Stimulated activated CD4-positive, alpha-beta T cell treated with anti-CD3 and anti-CD28 coated beads, TNF-alpha, amount 100 ng/mL, for 4 hours (primary cell): Measurements from ENCODE around the gene DNAL1.

Source experiments
- DNase-seq, 3 experiments: peaks; one replicate each; pipeline ENCODE4 v3.0.0-alpha.2; 2020; ENCODE audit warnings: low read depth in 3 of 3

The DNAL1 gene

DNA sequence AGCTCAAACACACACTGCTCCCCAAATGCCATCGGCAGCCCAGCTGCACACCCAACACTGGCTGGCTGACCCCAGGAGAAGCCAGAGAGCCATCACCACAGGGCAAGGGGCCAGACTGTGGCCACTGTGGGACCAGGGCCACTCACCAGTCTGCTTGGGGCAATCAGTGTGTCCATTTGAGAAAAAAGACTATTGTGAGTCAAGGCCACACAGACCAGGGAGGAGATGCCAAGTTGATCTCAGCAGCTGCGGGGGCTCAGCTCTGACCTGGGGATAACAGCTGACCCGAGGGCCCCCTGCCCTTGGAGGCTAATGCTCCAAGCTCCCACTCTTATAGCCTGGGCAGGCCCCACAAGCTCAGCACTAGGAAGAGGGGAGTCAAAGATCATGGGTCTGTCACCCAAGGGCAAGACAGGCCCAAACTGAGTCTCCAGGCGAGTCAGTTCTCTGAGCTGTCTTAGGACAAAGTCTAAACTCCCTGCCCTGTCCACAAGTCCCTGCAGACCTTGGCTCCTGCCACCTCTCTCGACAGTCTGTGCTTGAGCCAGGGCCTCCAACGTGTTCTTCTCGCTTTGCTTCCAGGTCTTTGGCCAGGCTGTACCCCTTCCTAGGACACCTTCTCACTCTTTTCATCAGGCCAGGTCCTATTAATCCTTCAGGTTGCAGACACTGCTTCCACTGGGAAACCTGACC lies 99.5 kb downstream of the DNAL1 start:
- DNase-seq: no peak

DNA sequence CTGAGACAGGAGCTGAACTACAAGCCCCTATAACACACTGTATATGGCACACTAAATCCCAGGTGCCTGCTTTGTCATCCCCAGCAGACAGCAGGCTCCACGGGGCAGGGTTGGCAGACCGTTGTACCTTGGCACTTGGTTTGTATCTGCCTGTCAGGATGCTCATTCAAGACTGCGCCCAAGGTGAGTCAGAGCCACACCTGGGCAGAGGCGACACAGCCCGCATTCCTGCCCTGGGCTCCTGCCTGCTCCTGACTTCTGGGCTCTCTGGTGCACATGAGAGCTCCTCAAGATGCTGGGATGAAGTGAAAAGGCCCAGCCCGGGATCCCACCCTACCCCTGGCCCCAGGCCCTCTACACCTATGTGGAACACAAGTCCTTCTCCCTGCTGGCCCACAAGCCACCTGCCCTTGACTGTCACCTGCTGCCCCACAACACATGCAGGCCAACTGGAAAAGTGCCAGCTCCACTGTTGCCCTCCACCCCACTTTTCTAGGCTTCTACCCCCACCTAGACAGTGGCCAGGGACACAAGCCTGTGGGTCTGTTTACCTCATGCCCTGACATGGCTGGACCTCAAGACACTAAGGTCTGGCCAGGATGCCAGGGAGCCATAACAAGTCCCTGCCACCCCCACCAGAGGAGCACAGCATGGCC lies 100.2 kb downstream of the DNAL1 start:
- no peak for DNase-seq

DNA sequence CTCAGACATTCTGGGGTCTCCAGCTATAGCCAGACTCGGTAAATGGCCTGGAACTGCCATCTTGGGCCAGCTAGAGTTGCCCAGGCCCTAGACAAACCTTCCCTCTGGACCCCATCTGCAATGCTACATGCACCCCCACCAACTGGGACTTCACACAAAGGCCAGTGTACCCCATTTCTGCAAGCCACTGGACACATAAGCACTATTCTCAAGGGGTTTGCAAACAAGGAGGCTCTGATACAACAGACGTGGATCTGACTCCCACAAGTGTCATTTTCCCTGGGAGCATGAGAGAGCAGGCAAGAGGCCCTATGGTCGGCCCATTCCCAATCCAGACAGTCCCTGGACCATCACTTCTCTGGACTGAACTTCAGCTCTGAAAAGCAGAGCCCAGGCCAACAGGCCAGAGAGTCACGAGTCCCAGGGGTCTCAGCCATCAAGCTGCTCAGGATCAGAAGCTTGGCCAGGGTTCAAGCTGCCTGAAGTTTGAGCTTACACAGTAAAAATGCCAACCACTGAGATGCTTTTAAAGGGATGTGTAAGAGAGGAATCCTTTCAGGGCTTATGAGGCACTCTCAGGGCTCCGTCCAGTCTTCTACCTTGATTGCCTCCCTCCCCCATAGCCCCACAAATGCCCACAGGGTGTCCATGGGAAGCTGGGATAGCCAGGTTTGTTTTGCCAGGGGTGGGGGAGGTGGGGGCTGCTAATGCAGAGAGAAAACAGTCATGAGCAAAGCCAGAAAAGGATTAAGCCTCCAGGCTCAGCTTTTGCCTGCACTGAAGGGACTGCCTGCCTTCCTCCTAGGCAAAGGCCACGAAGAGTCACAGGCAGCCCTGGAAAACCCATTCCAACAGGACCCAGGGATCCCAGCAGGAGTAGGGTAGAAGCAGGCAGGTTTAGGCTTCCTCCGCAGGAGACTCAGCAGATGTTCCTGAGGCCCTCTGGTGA lies 101.1 kb downstream of the DNAL1 start:
- DNase-seq: no peak

DNA sequence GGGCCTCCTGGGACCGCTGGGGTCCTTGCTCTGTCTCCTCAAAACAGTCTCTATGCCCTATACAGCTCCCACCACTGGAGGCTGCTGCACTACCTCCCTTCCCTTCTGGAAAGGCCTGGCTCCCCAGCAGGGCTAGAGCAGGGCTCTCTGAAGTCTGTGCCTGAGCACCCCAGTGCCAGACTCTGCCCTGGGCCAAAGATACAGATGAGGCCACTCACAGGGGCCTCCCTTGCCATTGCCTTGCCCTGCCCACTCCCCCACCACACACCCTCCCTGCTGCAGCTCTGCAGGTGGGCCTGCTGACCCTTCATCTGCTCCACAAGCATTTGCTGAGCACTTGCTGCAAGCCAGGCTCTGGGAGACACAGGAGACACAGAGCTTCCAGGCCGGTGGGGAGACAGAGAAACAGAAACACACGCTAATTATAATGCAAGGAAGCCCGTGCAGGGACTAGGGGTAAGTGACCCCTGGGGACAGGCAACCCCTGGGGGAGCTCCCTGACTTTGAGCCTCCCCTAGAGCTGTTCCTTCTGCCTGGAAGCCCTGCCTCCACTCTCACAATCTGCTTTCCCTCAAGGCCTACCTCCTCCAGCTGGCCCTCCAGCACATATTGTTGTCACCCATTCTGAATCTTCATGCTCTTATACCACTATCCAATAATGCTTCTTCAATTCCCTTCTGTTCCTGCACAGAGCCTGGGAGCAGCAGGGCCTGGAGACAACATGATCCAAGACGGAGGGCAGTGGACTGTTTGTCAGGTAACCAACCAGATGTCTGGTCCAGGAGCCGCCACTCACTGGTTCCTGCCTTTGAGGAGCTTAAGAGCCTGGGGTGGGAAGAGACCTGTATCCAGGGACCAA lies 102.0 kb downstream of the DNAL1 start:
- DNase-seq: no peak

DNA sequence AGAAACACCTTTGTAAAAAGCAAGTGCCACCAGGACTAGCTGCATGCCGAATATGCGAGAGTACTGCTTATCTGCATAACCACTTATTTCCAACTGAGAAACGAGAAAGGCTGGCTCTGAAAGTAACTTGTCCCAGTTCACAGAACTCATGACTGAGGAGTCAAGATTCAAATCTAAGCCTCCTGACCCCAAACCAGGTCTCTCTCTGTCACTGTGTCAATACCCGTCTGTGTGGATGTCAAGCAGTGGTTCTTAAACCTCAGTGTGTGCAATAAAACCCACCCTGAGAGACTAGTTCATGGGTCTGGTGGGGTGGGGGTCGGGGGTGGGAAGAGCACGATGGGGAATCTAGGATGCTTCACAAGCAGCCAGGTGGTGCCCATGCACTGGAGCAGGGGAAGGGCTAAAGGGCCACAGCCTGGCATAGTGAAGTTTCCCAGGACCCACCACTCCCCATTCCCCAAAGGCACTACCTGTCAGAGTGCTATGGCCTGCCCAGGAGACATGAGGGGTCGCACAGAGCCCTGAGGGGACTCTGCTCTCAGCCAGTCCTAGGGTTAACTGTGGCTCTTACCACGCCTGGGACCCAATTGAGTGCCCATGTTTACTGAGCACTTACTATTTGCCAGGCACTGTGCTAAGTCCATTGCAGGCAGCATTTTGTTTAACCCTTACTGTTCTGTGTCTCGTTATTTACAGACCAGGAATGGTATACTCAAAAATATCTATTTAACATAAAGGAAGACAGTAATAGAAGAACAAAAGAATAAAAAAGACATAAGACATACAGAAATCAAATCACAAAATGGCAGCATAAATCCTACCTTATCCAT lies 102.8 kb downstream of the DNAL1 start:
- DNase-seq: no peak

DNA sequence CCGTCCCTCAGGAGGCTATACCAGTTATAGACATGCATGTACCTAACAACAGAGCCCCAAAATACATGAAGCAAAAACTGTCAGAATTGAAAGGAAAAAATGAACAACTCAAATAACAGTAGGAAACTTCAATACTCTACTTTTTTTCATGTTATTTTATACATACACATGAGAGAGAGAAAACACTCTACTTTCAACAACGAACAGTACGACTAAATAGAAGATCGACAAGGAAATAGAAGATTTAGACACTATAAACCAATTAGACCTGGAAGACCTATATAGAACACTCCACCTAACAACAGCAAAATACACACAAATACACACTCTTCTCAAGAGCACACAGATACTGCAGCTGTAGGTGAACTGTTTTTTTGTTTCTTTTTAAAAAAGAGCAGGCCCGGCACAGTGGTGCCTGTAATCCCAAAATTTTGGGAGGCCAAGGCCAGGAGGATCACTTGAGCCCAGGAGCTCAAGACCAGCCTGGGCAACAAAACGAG lies 104.1 kb downstream of the DNAL1 start:
- DNase-seq: no peak

DNA sequence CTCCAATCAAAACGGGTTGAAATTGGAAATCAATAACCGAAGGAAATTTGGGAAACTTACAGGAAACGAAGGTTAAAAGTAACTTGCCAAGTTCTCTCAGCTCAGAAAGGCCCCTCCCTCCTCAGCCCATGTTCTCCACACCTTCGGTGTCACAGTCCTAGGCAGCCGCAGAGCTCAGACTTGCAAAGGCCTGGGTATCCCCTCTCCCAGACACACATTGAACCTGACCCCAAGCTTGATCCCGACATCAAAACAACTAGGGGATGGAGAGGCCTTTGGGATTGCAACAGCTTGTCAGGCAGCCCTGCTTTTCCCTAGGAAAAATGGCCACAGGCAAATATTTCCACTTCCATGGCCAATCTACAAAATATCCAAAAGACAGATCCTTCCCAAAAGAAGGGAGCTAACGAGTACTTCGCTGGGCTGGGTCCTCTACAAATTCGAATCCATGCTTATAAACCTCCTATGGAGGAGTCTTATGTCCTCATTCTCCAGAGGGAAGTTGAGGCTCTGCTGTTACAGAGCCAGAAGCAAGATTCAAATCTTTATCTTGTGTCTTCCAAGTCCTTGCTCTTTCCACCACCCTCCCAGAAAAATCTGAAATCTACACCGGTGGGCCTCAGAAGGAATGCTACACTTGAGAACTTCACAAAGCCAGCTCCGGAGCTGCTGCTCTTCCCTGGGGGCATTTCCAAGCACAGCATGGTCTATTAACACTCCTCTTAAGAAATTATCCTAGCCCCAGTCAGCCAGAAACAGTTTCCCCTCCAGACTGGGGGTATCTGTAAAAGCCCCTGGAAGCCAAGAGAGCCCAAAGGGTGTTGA lies 105.1 kb downstream of the DNAL1 start:
- DNase-seq: no peak

DNA sequence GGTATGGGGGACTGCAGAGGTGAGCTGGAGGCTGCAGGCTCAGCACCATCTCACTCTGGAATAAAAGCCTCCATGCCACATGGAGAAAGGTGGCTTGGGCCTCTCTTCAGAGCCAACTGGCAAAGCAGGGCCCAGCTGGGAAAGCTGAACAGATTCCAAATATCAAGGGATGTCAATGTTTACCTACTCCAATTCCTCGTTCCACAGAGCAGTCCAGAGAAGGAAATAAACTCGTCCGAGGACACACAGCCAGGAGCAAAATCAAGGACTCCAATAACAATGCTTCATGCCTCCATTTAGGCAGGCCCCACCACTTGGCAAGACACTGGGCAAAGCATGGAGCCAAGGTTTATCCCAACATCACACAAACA lies 105.7 kb downstream of the DNAL1 start:
- no peak for DNase-seq

DNA sequence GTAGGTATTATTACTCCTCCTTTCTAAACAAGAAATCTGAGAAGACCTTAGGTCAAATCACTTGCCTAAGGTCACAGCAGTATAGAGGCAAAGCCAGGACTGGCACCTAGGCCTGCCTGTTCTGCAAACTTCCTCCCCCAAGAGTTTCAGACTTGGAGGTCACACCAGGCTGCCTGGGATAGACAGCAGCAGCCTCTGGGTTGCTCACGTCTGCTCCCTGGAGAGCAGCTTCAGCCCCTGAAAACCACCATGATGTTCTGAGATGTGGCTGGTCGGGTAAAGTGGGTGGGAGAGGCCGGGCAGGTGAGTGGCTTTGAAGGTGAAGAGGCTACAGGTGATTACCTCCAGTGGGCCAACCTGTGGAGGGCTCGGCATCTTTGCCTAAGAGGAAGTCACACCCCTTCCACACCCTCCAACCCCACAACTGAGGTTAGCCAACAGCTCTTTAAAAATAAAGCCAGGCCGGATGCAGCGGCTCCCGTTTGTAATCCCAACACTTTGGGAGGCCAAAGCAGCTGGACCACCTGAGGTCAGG lies 106.4 kb downstream of the DNAL1 start:
- DNase-seq: no peak

DNA sequence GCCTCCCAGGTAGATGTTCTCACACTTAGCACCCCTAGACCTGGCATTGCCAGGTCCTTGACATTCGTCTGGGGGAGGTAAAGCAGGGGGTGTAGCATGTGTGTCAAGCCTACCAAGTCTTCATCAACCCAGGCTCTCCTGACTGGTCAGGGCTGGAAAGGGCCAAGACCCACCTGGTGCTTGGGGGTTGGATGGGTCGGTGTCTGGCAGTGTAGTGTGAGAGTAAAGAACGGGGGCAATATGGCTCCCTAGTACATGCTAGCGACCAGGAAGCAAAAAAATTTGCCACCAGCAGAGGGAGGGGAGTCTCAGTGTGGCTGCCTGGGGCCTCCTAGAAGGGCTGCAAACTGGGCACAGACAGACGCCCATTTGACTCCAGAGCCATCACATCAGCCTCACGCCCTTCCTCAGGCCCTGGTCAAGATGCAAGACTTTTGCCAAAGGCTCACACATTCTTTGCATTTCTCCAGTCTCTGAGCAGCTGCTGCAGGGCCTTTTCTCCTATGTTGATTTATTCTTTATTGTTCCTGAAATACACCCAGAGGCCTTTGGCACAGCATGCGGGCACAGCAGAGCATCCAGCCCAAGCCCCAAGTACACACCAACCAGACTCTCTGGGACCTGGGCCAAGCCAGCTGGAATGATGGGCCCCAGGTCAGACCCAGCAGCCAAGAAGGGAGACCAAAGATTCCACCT lies 107.7 kb downstream of the DNAL1 start:
- no peak for DNase-seq
